PC-9 (cell line): Measurements from ENCODE around the gene S100PBP.

Experiments
- CTCF ChIP-seq: fragments of 200-600 bp; sonication (generic); conservative IDR thresholded peaks from 2 replicates; pipeline ENCODE4 v1.6.1; 2017; ENCODE audit warnings: mixed run types, antibody characterized with exemption, mild to moderate bottlenecking, moderate library complexity
- EZH2 ChIP-seq: fragments of 200-600 bp; sonication (generic); IDR thresholded peaks from 2 replicates; pipeline ENCODE4 v1.8.0; 2017; ENCODE audit warnings: antibody characterized with exemption, low read depth

- no peak for TF ChIP-seq CTCF
- TF ChIP-seq EZH2, result no peak
Observed at GRCh38 chr1:32884726-32885125, 67.3 kb downstream of the S100PBP start.
